Progenitor cell of endocrine pancreas (in vitro differentiated cells): Measurements from ENCODE around the gene SRP14. TPM values are rescaled to one million over a fixed set of nuclear protein-coding genes. Genes with fewer than 3 reads are reported as not detected.
"Not testable (repeated sequence)": the region's sequence is repeated elsewhere in the genome, so short reads cannot be mapped to it uniquely, and the experiment has no call there.

ENCODE experiments used
- DNase-seq: peaks from one replicate; pipeline ENCODE4 v3.0.0; 2021; ENCODE audit warnings: low spot score; ENCODE audit not compliant: unreplicated experiment
- H3K27ac Mint-ChIP-seq: 2 replicates; pipeline ENCODE4 v1.8.0; 2021; ENCODE audit warnings: mild to moderate bottlenecking, moderate library complexity, mixed read lengths
- H3K27me3 Mint-ChIP-seq: 2 replicates; pipeline ENCODE4 v1.8.0; 2021; ENCODE audit warnings: mixed read lengths
- H3K36me3 Mint-ChIP-seq: 2 replicates; pipeline ENCODE4 v1.8.0; 2022; ENCODE audit warnings: mixed read lengths; ENCODE audit not compliant: insufficient read depth
- H3K4me1 Mint-ChIP-seq: 2 replicates; pipeline ENCODE4 v1.8.0; 2021; ENCODE audit warnings: low read depth, mixed read lengths
- H3K4me3 Mint-ChIP-seq: 2 replicates; pipeline ENCODE4 v1.8.0; 2021; ENCODE audit warnings: low read depth, mild to moderate bottlenecking, moderate library complexity, mixed read lengths
- H3K9me3 Mint-ChIP-seq: 2 replicates; pipeline ENCODE4 v1.8.0; 2021; ENCODE audit warnings: low read depth, mixed read lengths
- total RNA-seq: library from RNA; stranded (reverse); gene quantifications from 2 replicates; pipeline ENCODE4 v1.2.1, GENCODE V29; 2021
- TF ChIP-seq, protein P1 (sequence below): fragments of 200-600 bp; sonication (generic); IDR thresholded peaks from one replicate; pipeline ENCODE4 v1.5.0; 2021; ENCODE audit warnings: antibody characterized with exemption, mild to moderate bottlenecking; ENCODE audit not compliant: unreplicated experiment

SRP14 gene
- total RNA-seq, 1 donor from 2014 or later = 282 TPM

DNA sequence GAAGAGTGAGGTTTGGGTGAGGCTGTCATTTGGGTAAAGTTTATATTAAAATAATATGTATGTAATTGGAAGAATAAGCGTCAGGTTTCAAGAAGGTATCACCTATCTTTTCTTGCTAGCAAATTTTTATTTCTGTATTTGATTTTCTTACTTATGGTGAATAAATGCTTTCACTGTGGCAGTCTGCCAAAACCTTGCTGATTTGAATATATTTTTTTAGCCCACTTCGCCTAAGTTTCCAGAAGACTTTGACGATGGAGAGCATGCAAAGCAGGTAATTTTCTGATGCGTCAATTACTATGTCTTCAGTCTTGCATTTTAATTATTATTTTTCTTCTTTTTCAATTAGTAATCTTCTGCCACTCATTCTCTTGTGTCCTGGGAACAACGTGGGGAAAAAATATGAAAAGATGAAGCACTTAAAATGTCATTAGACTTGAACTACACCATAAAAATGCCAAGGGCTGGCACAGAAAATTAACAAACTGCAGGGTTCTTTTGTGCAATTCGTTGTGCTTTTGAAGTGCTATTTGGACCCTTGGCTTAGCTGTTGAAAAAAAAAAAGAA, 40.4 kb downstream of the SRP14 start:
- H3K4me1 Mint-ChIP-seq = peaks cover 13% of the 10 kb centered on the region
- peaks cover 17% of the 10 kb centered on the region for H3K36me3 Mint-ChIP-seq
- H3K4me3 Mint-ChIP-seq = no peak overlapping the region
- H3K27me3 Mint-ChIP-seq = no peaks in the 10 kb centered on the region
- TF ChIP-seq, protein P1, sequence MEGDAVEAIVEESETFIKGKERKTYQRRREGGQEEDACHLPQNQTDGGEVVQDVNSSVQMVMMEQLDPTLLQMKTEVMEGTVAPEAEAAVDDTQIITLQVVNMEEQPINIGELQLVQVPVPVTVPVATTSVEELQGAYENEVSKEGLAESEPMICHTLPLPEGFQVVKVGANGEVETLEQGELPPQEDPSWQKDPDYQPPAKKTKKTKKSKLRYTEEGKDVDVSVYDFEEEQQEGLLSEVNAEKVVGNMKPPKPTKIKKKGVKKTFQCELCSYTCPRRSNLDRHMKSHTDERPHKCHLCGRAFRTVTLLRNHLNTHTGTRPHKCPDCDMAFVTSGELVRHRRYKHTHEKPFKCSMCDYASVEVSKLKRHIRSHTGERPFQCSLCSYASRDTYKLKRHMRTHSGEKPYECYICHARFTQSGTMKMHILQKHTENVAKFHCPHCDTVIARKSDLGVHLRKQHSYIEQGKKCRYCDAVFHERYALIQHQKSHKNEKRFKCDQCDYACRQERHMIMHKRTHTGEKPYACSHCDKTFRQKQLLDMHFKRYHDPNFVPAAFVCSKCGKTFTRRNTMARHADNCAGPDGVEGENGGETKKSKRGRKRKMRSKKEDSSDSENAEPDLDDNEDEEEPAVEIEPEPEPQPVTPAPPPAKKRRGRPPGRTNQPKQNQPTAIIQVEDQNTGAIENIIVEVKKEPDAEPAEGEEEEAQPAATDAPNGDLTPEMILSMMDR = no peak
- H3K27ac Mint-ChIP-seq = no peak overlapping the region
- no peak for DNase-seq
- H3K9me3 Mint-ChIP-seq = no peaks in the 10 kb centered on the region

DNA sequence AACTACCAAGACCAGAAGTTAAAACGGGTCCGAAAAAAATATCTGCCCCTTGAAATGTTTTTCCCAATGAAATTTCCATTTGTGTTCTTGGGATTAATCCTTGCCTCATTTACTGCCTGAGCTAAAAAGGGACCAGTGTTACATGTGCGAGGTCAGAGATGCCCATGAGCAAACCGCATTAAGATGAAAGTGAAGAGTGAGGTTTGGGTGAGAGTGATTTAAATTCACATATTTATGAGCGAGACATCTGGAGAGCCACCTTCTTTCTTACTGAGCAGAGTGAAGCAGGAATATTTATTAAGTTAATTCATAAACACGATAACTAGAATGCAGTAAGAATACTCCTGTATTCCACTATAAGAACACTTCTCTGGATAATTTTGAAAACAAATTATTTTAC, 41.3 kb downstream of the SRP14 start:
- no peak for DNase-seq
- Mint-ChIP-seq H3K27me3 (no peaks in the 10 kb centered on the region), H3K27ac (no peak overlapping the region), H3K4me3 (no peak overlapping the region), H3K36me3 (peaks cover 17% of the 10 kb centered on the region), H3K4me1 (peaks cover 7% of the 10 kb centered on the region), H3K9me3 (no peaks in the 10 kb centered on the region)
- TF ChIP-seq, protein P1 = no peak

DNA sequence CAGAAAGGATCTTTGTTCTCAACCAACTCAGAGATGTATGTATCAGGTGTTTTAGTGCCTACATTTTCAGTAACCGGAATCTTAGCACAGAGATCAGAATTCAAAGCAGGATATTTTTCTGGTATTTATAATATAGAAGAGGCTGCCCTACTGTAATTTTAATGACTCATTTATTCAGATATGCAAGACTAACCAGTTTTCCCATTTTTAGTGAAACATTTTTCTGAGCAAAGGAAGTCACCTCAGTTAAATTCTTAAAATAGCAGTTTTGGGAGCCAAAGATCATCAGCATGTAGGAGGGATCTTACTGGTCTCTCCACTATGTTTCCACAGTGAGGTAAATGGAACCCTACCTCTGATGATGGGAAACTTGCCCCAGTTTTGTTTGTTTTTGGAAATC, 42.0 kb downstream of the SRP14 start:
- H3K36me3 Mint-ChIP-seq = peaks cover 14% of the 10 kb centered on the region
- TF ChIP-seq, protein P1 = no peak
- DNase-seq = no peak
- no peaks in the 10 kb centered on the region for H3K27me3 Mint-ChIP-seq
- H3K4me3 Mint-ChIP-seq = no peak overlapping the region
- H3K4me1 Mint-ChIP-seq = peaks cover under 1% of the 10 kb centered on the region
- H3K9me3 Mint-ChIP-seq = no peaks in the 10 kb centered on the region
- H3K27ac Mint-ChIP-seq = no peak overlapping the region

DNA sequence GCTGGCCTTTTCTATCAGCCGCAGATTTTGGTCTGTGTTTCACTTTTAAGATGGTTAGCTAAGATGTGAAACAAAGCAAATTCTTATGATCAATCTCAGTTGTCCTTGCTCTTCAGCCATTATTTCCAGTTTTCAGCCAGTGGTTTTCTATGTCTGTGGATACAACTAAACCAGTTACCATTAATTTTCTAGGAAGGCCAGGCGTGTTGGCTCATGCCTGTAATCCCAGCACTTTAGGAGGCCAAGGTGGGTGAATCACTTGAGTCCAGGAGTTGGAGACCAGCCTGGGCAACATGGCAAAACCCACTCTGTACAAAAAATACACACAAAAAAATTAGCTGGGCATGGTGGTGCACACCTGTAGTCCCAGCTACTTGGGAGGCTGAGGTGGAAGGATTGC, 42.8 kb downstream of the SRP14 start:
- H3K4me3 Mint-ChIP-seq, H3K27me3 Mint-ChIP-seq, H3K27ac Mint-ChIP-seq, DNase-seq, H3K9me3 Mint-ChIP-seq, H3K4me1 Mint-ChIP-seq: not testable (repeated sequence)
- H3K36me3 Mint-ChIP-seq = peaks cover 15% of the 10 kb centered on the region

DNA sequence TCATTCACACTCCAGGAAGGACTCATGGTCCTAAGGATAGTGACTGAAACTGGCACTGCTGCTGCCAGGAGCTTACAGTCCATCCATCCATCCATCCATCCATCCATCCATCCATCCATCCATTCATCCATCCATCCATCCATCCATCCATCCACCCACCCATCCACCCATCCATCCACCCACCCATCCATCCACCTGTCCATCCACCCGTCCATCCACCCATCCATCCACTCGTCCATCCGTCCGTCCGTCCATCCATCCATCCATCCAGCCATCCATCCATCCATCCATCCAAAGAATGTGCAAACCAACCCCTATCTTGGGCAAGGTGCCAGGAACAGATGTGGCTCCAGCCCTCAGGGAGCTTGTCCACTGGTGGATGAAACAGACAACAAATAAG, 46.0 kb downstream of the SRP14 start:
- not testable (repeated sequence) for DNase-seq, H3K27ac Mint-ChIP-seq, H3K4me3 Mint-ChIP-seq, H3K27me3 Mint-ChIP-seq, H3K4me1 Mint-ChIP-seq, H3K9me3 Mint-ChIP-seq
- H3K36me3 Mint-ChIP-seq = peaks cover 18% of the 10 kb centered on the region

DNA sequence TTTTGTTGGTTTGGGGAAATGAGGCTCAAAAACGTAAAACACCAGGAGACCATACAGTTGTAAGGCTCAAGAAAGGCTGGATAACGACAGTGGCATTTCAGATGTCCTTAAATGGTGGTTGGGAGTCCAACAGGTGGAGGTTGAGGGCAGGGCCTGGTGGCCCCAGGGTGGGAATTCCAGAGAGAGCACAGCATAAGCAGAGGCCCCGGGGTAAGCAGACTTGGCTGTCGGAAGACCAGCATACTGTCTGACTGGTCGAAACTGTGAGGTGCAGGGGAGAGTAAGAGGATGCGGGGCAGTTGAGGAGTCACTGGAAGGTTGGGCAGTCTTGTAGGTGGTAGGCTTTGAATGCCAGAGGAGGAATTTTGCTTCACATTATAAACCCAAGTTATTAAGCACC, 48.3 kb downstream of the SRP14 start:
- no peaks in the 10 kb centered on the region for H3K27me3 Mint-ChIP-seq
- peaks cover 16% of the 10 kb centered on the region for H3K36me3 Mint-ChIP-seq
- no peak for DNase-seq
- no peak overlapping the region for H3K4me3 Mint-ChIP-seq
- no peaks in the 10 kb centered on the region for H3K4me1 Mint-ChIP-seq
- no peak overlapping the region for H3K27ac Mint-ChIP-seq
- TF ChIP-seq, protein P1 = no peak
- H3K9me3 Mint-ChIP-seq = no peaks in the 10 kb centered on the region
